CD1c-positive myeloid dendritic cell (primary cell): ENCODE data around the gene NTSR1.

Source experiments
- DNase-seq: peaks from one replicate; pipeline ENCODE4 v3.0.0-alpha.2; 2016; ENCODE audit errors: extremely low spot score

Gene NTSR1

DNA sequence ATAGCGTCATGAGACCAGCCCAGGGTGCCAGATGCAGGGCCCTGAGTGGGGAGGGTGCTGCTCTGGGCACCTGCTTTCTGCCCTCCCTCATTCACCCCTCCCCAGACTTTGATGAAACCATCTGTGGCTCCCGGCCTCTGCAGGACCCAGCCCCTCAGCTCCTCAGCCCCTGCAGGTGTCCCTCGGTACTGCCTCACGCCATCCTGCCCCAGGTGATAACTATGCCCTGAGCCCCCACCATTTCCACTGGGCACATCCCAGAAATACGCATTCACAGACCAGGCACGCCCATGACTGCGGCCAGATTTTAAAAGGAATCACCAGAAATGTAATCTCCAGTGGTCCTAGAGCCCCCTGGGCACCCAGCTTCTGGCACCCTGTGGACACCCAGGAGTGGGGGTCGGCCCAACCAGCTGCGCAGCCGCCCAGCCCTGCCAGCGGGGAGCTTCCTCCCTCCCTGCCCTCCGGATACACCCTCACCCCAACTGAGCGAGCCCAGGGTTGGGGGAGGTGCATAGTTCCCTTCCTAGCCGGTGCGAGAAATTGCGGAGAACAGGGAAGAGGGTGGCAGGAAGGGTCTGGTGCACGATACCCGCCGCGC, 615 bp upstream of the NTSR1 start:
- peak; percentile 19 for DNase-seq

GRCh38 chr20:62709537-62709905, 885 bp downstream of the NTSR1 start:
- DNase-seq, result no peak

DNA sequence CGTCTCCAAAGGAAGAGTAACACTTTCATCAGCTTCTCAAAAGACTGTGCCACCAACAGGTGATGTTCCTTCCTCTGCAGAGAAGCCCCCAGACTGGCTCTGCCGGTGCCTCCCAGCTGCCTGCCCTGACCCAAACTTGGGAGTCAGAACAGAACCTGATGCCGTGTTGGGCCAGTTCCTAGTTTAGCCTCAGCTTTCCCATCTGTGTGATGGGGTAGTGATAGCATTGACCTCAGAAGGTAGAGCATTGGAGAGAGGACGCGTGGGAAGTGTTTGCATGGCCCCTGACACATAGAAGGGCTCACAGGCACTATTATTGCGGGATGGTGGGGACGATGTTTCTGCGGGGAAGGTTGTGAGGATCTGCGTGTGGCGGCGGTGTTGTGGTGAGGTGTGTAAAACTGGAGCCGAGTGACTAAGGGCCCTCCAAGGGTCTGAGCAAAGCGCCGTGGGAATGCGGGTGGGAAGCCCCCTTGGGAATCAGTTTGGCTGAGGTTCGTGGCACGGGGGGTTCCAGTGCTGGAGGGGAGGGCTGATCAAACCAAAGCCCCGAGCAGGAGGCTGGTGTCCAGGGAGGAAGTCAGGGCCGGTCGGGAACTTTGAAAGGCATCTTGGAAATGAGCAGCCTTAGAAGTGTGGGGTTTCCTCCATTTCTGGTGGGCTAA, 1.7 kb downstream of the NTSR1 start:
- no peak for DNase-seq

GRCh38 chr20:62710886-62711702, 2.5 kb downstream of the NTSR1 start:
- peak; percentile 59 for DNase-seq

DNA sequence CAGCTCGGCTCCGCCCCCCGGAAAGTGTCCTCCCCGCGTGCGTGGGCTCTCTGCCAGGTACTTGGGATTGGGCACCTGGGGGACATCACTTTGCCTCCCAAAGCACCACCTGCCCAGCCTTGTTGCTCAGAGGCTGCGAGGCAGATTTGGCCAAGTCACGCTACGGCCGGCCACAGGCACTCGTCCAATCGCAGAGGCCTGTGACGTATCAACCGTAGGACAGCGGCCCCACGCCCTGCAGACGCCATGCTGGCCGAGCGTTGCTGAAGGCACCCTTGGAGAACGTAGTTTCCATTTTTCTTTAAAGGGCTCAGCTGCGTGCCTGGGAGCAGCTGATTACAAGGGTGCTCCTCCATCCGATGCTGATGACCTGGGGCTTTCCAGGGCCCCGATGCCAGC, 3.1 kb downstream of the NTSR1 start:
- no peak for DNase-seq

DNA sequence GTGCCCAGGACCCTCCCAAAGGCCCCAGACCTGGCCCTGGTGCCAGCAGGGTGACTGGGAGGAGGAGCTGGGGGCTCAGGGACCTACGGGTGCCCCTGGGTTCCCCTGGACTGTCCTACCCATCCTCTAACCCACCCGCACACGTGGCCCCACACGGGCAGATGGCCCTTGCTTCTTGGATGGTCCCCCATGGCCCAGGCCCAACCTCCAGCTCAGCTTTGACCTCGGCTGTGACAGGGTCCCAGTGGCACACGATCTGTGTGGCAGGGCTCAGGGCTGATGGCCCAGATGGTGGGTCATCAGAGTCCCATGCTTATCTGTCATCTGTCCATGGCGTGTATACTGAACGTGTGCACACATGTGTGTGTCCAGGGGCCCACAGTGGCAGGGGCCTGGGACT, 4.0 kb downstream of the NTSR1 start:
- DNase-seq, result no peak

DNA sequence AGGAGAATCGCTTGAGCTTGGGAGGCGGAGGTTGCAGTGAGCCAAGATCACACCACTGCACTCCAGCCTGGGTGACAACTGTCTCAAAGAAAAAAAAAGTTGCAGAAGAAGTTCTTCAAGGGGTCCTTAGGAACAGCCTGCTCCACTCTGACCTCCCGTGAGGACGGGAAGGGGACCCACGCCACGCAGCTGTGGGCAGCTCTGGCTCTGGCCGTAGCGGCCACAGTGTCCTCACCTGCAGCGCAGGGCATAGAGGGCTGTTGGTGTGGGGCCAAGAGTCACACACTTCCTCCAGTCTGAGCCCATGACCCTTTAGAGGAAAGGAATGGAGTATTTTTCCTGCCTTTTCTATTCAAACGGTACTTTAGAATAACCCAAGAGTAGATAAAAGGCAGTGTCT, 5.4 kb downstream of the NTSR1 start:
- no peak for DNase-seq

- no peak for DNase-seq
Observed at GRCh38 chr20:62714799-62715198, 6.2 kb downstream of the NTSR1 start.

- no peak for DNase-seq
Observed at GRCh38 chr20:62715201-62715600, 6.6 kb downstream of the NTSR1 start.

DNA sequence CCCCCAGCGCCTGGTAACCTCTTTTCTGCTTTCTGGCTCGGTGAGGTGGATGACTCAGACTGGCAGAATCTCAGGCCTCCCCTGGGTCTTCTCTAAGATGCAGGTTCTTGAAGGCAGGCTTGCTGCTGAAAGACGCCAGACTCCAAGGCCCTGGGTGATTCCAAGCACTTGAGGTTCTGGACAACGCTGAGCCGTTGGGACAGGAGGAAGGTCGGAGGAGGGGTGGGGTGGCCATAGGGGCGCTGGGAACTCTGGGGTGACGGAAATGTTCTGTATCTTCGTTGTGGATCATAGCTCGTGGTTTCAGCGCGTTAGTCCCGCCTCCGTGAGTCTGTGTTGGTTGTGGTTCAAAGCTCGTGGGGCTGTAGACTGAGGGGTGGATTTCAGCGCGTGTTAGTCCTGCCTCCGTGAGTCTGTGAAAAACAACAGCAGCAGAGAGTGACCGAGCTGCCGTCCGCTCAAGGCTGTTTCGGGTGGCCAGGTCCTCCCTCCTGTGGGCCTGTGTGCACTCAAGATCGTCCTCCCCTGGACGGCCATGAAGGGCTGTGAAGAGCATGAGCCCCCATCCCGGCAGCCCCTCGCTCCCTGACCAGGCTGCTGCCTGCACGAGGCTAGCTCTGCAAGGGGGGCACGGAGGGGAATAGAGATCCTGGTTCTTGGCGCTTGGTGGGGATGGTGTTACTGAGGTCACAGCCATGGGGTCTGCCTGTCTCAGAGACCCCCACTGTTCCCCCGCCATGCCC, 7.7 kb downstream of the NTSR1 start:
- DNase-seq, result no peak

- no peak for DNase-seq
Observed at GRCh38 chr20:62716941-62717310, 8.3 kb downstream of the NTSR1 start.

DNA sequence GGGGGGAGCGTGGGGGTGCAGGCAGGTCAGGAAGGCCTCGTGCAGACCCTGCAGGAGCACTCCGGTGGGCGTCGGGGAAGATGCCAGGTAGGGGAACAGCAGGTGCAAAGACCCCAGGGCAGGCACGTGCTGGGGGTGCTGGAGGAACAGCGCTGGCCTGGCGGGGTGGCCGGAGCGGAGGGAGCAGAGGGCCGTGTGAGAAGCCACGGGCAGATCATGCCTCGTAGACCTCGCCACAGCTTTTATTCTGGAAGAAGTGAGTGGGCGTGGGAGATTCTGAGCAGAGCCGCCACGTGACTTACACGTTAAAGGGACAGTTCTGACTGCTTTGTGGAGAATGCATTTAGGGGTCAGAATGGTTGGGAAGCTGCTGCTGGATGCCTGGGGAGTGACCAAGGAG, 9.3 kb downstream of the NTSR1 start:
- peak; percentile 19 for DNase-seq

DNA sequence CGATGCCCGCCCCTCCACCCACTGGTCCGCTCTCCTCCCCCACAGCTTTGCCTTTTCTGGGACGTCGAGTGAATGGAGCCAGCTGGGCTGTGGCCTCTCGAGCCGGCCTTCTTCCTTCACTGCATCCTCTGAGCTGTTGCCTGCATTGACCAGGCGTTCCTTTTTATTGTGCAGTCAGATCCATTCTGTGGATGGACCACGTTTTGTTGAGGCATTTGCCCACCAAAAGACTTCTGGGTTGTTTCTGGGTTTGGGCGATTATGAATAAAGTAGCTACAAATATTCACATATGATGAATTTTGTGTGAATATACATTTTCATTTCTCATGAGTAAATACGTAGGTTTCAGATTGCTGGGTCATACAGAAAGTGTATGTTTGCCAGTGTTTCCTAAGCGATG, 9.9 kb downstream of the NTSR1 start:
- DNase-seq, result no peak

DNA sequence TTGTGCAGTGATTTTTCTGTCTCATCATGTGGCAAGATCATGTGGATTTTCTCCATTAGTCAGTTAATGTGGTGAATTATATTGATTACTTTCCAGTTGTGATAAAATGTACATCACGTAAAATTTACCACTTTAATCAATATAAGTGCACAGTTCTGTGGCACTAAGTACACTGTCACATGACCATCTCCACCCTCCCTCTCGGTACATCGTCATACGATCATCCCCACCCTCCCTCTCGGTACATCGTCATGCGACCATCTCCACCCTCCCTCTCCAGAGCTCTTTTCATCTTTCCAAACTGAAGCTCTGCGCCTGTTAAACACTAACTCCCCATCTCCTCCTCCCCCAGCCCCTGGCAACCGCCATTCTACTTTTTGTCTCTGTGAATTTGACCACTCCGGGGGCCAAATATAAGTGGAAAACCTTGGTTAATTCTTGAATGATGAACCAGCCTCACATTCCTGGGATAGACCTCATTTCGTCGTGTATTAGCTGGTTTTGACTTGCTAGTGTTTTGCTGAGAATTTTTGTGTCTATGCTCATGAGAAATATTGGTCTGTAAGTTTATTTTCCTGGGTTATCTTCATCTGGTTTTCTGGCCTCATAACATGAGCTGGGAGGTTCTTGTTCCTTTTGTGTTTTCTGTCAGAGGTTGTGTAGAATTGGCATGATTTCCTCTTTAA, 10.8 kb downstream of the NTSR1 start:
- DNase-seq, result no peak

GRCh38 chr20:62721511-62722370, 13.1 kb downstream of the NTSR1 start:
- no peak for DNase-seq

DNA sequence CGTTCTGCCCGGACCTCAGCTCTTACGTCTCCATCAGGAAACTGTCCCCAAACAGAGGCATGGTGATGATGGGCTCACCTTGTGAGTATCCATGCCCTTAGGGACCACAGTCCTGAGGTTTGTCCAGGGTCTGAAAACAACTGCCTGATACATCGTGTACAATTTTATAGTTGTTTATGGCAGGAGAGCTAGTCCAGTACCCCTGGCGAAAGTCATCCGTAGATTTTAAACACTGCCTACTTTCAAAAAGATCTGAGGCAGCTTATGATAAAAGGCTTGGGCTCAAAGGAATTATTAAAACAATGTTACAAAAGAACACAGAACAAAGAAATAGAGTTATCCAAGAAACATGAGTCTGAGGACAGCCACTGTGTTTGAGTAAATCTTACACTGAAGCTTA, 14.0 kb downstream of the NTSR1 start:
- DNase-seq, result no peak

- no peak for DNase-seq
Observed at GRCh38 chr20:62723351-62723750, 14.7 kb downstream of the NTSR1 start.

DNA sequence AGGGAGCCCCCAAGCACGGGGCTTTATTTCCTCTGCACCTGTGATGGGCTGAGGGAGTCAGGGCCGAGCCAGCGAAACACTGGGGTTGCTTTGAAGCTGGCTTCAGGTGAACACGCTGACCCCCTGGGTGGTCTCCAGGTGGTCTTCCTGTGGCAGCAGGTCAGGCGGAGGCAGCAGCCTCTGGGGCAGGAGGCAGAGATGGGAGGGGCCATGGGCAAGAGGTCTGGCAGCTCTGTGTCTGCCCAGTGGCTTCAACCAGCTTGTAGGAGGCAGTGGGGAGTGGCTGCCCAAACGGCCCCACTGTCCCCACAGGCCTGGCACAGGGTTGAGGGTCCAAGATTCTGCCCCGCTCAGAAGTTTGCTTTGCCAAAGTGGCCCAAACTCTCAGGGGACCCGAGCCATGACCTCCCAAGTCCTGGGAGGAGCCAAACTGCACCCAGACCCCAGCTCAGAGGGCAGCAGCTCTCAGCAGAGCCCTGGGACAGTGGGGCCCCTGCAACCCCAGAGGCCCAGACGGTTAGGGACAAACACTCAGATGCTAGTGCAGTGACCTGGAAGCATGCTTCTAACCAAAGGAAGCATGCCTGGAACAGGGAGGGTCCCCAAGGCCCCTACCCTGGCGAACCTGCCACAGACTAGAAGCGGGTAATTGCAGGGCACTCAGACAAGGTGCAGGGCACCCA, 15.3 kb downstream of the NTSR1 start:
- DNase-seq, result no peak

- DNase-seq, result no peak
Observed at GRCh38 chr20:62724692-62725595, 16.3 kb downstream of the NTSR1 start.
